Activated CD8-positive, alpha-beta memory T cell treated with anti-CD3 and anti-CD28 coated beads for 48 hours (primary cell): ENCODE measurements around the gene GNAI2.

ENCODE experiments used
- DNase-seq, 3 experiments: peaks; one replicate each; pipeline ENCODE4 v3.0.0-alpha.2; 2020; ENCODE audit warnings: low read depth in 2 of 3, low spot score in 2 of 3

The GNAI2 gene

DNA sequence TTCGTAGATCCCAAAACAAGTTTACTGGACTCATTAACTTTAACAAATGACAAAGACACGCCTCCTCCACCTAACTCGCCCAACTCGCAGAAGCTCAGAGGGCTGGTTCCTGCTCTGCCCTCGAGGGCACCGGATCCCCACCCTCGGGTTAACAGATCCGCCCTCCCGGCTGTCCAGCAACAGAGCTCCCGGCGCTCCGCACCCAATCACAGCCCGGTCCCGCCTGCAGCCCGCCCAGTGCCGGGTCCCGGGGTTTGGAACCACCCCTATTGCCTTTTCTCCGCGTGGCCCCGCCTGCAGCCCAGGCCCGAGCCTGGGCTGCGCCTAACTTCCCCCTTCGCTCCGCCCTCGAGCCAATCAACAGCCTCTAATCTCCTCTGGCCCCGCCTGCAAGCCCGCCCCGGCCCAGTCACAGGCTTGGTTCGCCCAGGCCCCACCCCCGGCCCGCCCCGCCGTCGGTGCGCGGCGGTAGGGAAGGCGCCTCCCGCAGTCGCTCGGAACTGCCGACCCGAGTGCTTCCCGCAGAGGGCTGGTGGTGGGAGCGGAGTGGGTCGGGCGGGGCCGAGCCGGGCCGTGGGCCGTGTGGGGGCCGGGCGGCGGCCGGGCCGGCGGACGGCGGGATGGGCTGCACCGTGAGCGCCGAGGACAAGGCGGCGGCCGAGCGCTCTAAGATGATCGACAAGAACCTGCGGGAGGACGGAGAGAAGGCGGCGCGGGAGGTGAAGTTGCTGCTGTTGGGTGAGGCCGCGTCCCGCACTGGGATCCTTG lies at the start of gene GNAI2:
Gene GNAI2, plus strand, starts transcription at position 489 of the 768 bp plus-strand sequence. Its CDS starts 132 bp downstream, at position 621.
- peak; percentile 94 to 98 (median 95) for DNase-seq

DNA sequence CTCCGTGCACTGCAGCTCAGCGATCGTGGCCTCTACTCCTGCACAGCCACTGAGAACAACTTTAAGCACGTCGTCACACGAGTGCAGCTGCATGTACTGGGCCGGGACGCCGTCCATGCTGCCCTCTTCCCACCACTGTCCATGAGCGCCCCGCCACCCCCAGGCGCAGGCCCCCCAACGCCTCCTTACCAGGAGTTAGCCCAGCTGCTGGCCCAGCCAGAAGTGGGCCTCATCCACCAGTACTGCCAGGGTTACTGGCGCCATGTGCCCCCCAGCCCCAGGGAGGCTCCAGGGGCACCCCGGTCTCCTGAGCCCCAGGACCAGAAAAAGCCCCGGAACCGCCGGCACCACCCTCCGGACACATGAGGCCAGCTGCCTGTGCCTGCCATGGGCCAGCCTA lies 48.3 kb upstream of the GNAI2 start:
- no peak for DNase-seq

DNA sequence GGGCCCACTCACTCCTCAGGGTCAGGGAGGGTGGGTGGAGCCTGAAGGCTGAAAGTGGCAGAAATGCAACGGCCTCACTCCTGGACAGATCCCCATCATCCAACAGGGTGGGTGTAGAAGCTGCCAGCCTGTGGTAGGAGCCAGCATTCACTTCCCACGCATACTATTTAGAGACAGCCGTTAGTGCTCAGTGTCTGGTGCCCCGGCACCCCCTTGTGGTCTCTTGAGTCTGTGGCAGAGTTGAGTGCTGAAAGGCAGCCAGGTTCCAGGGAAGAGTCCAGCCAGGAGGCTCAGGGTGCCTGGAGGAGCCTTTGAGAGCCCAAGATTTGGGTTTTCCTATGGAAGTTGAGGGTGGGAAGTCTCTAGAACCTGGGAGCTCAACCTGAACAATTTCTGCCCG lies 46.7 kb upstream of the GNAI2 start:
- no peak for DNase-seq

GRCh38 chr3:50189989-50190388 lies 46.0 kb upstream of the GNAI2 start:
- no peak for DNase-seq

DNA sequence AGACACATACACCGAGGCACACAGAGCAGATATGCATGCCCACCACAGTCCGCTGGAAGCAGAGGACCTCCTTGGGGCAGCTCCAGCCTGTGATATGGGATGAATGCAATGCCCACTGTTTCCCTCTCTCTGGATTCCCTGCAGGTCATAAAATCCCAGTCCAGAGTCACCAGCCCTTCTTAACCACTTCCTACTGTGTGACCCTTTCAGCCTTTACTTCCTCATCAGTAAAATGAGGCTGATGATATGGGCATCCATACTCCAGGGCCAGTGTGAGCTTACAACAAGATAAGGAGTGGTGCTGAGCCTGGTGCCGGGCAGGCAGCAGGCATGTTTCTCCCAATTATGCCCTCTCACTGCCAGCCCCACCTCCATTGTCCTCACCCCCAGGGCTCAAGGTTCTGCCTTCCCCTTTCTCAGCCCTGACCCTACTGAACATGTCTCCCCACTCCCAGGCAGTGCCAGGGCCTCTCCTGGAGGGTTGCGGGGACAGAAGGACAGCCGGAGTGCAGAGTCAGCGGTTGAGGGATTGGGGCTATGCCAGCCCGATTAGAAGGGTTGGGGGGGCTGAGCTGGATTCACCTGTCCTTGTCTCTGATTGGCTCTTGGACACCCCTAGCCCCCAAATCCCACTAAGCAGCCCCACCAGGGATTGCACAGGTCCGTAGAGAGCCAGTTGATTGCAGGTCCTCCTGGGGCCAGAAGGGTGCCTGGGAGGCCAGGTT lies 44.9 kb upstream of the GNAI2 start, which contains the start of gene GNAT1:
Gene GNAT1, plus strand, starts transcription at position 675 of the 725 bp plus-strand sequence. CDS start 116 bp downstream, outside the sequence.
- DNase-seq = no peak

- no peak for DNase-seq
Observed at GRCh38 chr3:50192124-50192523, 43.9 kb upstream of the GNAI2 start.

DNA sequence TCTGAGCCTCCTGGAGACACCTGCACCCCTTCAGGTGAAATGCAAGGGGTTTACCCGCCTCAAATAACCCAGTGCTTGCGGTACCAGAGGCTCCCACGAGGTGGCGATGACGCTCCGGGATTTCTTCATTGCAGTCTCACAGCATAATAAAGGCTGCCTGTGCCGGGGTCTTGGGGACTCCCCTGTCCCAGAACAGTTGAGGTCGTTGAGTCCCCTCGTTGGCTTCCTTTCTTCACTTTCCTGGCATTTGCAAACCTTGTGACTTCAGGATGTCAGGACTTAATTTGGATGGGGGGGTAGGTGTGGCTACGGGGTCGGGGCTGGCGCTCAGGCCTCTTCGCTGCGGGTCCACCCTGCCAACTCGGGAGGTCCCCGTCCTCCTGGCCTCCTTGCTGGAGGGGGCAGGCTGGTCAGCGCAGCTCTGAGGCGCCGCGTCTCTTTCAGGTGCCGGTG lies 43.3 kb upstream of the GNAI2 start:
- DNase-seq = peak; percentile 52 to 94 (median 84)

DNA sequence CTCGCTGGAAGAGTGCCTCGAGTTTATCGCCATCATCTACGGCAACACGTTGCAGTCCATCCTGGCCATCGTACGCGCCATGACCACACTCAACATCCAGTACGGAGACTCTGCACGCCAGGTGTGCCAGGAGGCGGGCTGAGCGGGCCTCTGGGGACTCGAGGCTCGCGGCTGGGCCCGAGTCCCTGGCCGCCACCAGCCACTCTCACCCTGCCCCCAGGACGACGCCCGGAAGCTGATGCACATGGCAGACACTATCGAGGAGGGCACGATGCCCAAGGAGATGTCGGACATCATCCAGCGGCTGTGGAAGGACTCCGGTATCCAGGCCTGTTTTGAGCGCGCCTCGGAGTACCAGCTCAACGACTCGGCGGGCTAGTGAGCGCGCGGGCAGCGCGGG lies 42.7 kb upstream of the GNAI2 start:
- DNase-seq = no peak

DNA sequence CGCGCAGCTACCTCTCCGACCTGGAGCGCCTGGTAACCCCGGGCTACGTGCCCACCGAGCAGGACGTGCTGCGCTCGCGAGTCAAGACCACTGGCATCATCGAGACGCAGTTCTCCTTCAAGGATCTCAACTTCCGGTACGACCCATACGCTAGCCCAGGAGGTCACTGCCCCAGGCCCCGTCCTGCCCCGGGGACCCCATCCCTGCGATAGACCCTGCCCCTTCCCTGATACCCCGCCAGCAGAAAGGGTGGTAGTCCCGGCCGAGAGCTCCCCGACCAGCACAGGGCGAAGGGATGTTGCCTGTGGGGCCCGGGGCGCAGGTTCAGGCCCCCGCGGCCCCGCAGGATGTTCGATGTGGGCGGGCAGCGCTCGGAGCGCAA lies 42.3 kb upstream of the GNAI2 start:
- DNase-seq = no peak

DNA sequence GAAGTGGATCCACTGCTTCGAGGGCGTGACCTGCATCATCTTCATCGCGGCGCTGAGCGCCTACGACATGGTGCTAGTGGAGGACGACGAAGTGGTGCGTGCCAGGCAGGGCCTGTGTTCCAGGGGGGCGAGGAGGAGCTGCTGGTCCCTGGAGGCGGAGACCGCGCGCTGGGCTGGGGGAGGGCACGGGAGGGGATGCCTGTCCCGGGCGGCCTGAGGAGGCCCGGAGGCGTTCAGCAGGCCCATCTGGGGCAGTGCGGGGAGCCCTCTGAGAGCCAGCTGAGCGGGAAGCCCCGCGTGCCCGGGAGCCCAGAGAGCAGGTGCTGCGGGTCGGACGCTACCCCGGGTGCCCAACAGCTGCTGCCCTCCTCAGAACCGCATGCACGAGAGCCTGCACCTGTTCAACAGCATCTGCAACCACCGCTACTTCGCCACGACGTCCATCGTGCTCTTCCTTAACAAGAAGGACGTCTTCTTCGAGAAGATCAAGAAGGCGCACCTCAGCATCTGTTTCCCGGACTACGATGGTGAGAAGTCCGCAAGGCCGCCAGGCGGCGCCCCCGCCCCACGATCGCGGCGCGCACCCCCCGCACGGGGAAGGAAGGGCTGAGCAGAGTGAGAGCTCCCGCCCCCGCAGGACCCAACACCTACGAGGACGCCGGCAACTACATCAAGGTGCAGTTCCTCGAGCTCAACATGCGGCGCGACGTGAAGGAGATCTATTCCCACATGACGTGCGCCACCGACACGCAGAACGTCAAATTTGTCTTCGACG lies 41.7 kb upstream of the GNAI2 start:
- peak; percentile 38 to 64 (median 58) for DNase-seq

DNA sequence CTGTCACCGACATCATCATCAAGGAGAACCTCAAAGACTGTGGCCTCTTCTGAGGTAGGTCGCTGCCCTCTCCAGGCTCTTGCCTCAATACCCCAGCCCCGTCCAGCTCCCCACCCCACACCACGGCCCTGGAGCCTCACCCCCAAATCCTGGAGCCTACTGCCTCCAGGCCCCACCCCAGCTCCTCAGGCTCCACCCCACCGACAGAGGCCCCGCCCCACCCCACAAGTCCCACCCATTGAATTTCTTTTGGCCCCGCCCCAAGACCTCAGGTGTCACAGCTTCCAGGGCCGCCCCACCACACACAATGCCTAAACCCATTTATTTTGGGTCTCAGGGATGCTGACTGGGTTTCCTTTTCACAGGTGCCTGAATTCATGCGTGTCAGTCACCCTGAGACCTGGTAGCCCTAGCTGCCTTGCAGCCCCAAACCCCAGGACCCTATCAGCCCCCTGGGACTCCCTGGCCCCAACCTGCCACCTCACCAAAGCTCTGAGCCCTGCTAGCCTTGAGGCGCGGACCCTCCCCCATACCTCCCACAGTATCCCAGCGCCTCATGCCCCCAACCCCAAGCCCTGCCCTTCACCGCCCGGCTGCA lies 41.0 kb upstream of the GNAI2 start:
- no peak for DNase-seq

DNA sequence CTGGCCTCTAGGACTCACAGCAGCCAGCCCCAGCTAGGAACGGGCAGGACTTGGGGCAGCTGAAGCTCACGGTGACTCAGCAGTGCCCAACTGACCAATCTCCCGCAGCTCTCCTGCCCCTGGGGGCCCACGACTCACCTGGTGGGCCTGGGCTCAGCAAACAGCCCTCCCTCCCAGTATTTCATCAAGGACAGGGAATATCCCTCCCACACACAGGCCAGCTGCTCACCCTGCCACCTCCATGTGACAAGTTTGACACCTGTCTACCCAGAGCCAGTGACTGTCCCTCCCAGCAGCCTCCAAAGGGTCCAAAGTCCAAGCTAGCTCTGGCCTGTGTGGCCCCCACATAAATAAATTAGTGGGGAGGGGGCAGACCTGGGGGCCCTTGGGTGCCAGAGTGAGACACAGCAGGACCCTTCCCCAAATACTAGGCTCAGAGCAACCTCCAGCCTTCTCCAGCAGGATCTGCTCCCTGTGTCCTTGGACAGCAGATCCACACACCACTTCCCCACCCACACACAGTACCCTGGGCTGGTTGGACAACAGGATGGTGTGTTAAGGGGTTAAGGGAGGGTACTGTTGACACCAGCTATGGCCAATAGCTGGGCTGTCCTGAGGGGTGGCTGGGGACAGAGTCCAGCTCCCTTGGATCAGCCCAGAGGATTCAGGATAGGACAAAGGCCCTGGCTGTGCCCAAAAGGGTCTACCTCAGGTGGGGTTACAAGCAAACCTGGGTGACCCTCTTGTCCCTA lies 40.3 kb upstream of the GNAI2 start:
- no peak for DNase-seq

DNA sequence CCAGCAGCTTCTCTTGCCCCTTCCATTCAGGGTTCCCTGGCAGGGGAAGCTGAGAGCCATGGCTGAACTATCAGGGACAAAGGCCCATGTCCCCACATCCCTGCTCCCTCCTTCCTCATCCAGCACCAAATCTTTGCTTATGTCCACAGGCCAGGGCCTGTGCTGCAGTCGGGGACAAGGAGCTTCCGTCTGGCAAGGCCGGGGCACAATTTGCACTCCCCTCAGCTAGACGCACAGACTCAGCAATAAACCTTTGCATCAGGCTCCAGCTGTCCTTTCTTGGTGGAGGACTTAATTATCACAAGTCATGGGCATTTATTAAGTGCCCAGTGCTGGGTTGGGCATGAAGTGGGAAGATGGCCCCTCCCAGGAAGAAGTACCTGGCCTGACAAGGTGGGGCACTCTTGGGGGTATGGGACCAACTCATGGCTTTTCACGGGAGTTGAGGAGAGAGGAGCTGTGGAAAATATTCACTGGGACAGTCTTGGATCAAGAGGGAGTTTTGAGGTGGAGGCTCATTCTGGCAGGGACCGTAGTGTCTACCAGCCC lies 39.7 kb upstream of the GNAI2 start:
- DNase-seq = no peak

DNA sequence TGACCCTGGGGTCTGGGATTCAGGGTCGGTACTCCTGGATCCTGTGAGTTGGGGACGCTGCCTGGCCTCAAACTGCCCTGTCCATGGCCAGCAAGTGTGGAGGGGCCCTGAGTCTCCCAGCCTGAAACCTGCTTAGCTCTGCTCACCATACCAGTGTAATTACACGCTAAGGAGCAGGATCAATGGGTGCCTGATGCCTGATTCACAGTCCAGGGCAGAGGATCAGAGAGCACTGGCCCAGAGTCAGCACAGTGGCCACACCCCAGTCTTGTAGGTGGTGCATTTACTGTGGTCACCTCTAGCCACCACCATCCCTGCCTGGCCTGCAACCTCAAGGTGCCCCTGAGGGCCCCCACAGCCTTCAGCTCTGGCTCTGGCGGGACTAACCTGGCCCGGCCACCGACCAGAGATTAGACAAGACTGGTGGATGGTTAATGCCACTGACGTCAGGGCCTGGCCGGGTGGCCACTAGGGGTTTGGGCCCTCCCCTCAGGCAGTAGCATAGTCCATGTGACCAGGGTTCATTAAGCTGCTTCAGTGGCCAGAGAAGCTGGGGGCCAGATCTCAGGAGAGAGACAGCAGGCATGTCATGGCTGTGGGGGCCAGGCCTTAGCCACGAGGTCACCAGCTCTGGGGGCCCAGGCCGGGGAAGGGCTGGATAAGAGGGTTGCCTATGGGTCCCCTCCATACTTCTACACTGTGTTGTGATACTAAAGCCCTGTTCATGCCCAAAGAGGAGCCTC lies 34.3 kb upstream of the GNAI2 start:
- DNase-seq = no peak

- no peak for DNase-seq
Observed at GRCh38 chr3:50202353-50203112, 33.5 kb upstream of the GNAI2 start.

GRCh38 chr3:50203113-50203808 lies 32.7 kb upstream of the GNAI2 start:
- DNase-seq = no peak

DNA sequence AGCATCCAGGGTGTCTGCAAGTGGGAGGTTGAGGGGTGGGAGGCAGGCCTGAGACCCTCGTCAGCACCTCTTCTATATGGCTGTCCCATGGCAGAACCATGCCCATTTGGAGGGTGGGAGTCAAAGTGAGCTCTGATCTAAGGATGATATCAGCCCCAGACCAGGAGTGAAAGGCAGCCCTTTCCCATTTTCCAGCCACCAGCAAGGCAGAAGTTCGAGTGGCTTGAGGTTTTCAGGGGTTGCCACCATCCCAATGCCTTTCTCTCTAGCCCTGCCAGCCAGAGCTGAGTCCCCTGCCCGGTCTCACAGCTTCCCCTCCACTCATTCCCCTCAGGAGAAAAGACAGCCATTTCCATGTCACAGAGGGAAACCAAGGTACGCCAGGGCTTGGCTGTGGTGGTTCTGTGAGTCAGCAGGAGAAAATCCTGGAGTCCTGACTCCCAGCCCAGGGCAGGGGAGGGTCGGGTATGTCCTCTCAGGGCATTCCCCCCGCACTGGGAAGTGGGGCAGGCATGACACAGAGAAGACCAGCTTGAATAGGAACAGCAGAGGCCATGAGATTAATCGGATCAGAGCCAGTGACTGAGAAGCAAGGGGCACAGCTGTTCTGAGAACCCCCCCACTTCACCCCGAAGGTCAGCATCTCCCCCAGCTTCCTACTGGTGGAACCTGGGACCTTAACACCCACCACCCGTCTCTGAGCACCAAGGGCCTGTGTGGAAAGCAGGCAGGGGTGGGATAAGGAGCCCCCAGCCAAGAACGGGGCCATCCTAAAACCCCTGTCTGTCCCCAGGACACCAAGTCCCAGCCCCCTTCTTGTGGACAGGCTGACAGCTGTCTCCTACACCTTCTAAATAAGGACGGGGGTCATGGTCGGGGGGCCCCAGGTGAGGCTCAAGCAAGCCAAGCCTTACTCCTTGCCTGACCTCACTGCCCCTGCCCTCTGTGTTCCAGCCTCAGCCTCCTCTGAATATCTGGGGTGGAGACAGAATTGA lies 31.9 kb upstream of the GNAI2 start:
- DNase-seq = no peak
